GM12865 (cell line): Measurements from ENCODE around the gene NELFB.

Experiments
- DNase-seq: peaks from one replicate; pipeline ENCODE4 v3.0.0; 2010; ENCODE audit warnings: low read depth
- H3K4me3 ChIP-seq: 2 replicates; pipeline ENCODE4 v1.5.1; 2011; ENCODE audit warnings: mild to moderate bottlenecking, low read depth, low read length, control low read depth
- CTCF ChIP-seq: IDR thresholded peaks from 2 replicates; pipeline ENCODE4 v1.5.1; 2011; ENCODE audit warnings: low read length, control low read depth, low read depth, inconsistent platforms; ENCODE audit not compliant: insufficient read depth; ENCODE audit errors: missing control alignments

The NELFB gene

GRCh38 chr9:137225699-137226331, 29.3 kb upstream of the NELFB start:
- TF ChIP-seq CTCF, result no peak
- no peak for DNase-seq
- H3K4me3 ChIP-seq, result no peak overlapping the region

GRCh38 chr9:137226338-137227053, 28.6 kb upstream of the NELFB start:
- no peak for TF ChIP-seq CTCF
- DNase-seq, result no peak
- no peak overlapping the region for H3K4me3 ChIP-seq

GRCh38 chr9:137227054-137227852, 27.9 kb upstream of the NELFB start, which contains the start of gene RNF224:
RNF224 (plus strand) TSS chr9:137227502; CDS start chr9:137228336, 834 bp downstream.
- peak; percentile 94 for TF ChIP-seq CTCF
- DNase-seq, result peak; percentile 88
- H3K4me3 ChIP-seq, result no peak within 1 kb of the TSS

GRCh38 chr9:137227853-137228505, 27.1 kb upstream of the NELFB start:
- no peak for DNase-seq
- H3K4me3 ChIP-seq, result no peak overlapping the region
- no peak for TF ChIP-seq CTCF

GRCh38 chr9:137228506-137228967, 26.6 kb upstream of the NELFB start:
- no peak overlapping the region for H3K4me3 ChIP-seq
- no peak for DNase-seq
- no peak for TF ChIP-seq CTCF
